ENCODE measurements around the gene IDI1.
"Not testable (repeated sequence)": the region's sequence is repeated elsewhere in the genome, so short reads cannot be mapped to it uniquely, and the experiment has no call there.

IDI1 gene

GRCh38 chr10:1048732-1049424 lies at the start of gene IDI1:
Gene IDI1, minus strand, starts transcription at chr10:1049119. Its CDS starts 116 bp downstream, at chr10:1049003.
- DNase-seq, result peak; percentile 94 to 100 (median 99)

- DNase-seq, result no peak
These were observed 48.5 kb upstream of the IDI1 start for GRCh38 chr10:1097436-1097835.

- DNase-seq, result no peak
These were observed 47.5 kb upstream of the IDI1 start for GRCh38 chr10:1096287-1096889.

GRCh38 chr10:1095498-1095897 lies 46.6 kb upstream of the IDI1 start:
- DNase-seq, result no peak

- no peak for DNase-seq
These were observed 45.5 kb upstream of the IDI1 start for GRCh38 chr10:1094112-1095057.

- DNase-seq, result no peak
These were observed 44.8 kb upstream of the IDI1 start for GRCh38 chr10:1093696-1094095.

GRCh38 chr10:1090696-1091095 lies 41.8 kb upstream of the IDI1 start:
- no peak for DNase-seq

GRCh38 chr10:1089017-1089689 lies 40.2 kb upstream of the IDI1 start:
- peak in 7 of 58 donors; percentile 9 to 56 (median 26) for DNase-seq

GRCh38 chr10:1086787-1087186 lies 37.9 kb upstream of the IDI1 start:
- DNase-seq, result no peak

- DNase-seq, result no peak
These were observed 36.3 kb upstream of the IDI1 start for GRCh38 chr10:1085258-1085657.

- DNase-seq, result no peak
These were observed 35.4 kb upstream of the IDI1 start for GRCh38 chr10:1084011-1084950.

- no peak for DNase-seq
These were observed 34.7 kb upstream of the IDI1 start for GRCh38 chr10:1083581-1083980.

- DNase-seq, result no peak
These were observed 29.7 kb upstream of the IDI1 start for GRCh38 chr10:1078668-1079067.

- DNase-seq, result no peak
These were observed 25.9 kb upstream of the IDI1 start for GRCh38 chr10:1074748-1075308.

- no peak for DNase-seq
These were observed 25.3 kb upstream of the IDI1 start for GRCh38 chr10:1074052-1074747.

- no peak for DNase-seq
These were observed 22.0 kb upstream of the IDI1 start for GRCh38 chr10:1070919-1071318.

- no peak for DNase-seq
These were observed 19.8 kb upstream of the IDI1 start for GRCh38 chr10:1068380-1069361.

- DNase-seq, result not testable (repeated sequence)
These were observed 17.8 kb upstream of the IDI1 start for GRCh38 chr10:1066734-1067133.

All from anterior cingulate cortex (tissue), 58 donors.